ENCODE data around the gene HJURP. TPM values are rescaled to one million over a fixed set of nuclear protein-coding genes. Genes with fewer than 3 reads are reported as not detected.

The HJURP gene
- polyA plus RNA-seq, 5 donors: 15.4 to 48.8 (median 28.9) TPM

GRCh38 chr2:233816334-233816733 is 38.0 kb downstream of the HJURP start:
- DNase-seq: no peak

- no peak for DNase-seq
Measured at GRCh38 chr2:233815861-233816260, 38.5 kb downstream of the HJURP start.

GRCh38 chr2:233814056-233814835 is 40.1 kb downstream of the HJURP start:
- DNase-seq: no peak

- DNase-seq: no peak
Measured at GRCh38 chr2:233813236-233814055, 40.9 kb downstream of the HJURP start.

- no peak for DNase-seq
Measured at GRCh38 chr2:233811732-233812131, 42.6 kb downstream of the HJURP start.

- no peak for DNase-seq
Measured at GRCh38 chr2:233811087-233811486, 43.2 kb downstream of the HJURP start.

GRCh38 chr2:233810385-233810784 is 44.0 kb downstream of the HJURP start:
- no peak for DNase-seq

- DNase-seq: no peak
Measured at GRCh38 chr2:233807966-233808935, 46.1 kb downstream of the HJURP start.

- no peak for DNase-seq
Measured at GRCh38 chr2:233807215-233807865, 47.0 kb downstream of the HJURP start.

GRCh38 chr2:233803994-233804393 is 50.3 kb downstream of the HJURP start:
- no peak for DNase-seq

GRCh38 chr2:233803292-233803911 is 50.9 kb downstream of the HJURP start:
- DNase-seq: no peak

- DNase-seq: no peak
Measured at GRCh38 chr2:233802132-233802815, 52.1 kb downstream of the HJURP start.

- DNase-seq: no peak
Measured at GRCh38 chr2:233801357-233802131, 52.8 kb downstream of the HJURP start.

GRCh38 chr2:233800208-233800607 is 54.1 kb downstream of the HJURP start:
- no peak for DNase-seq

- DNase-seq: no peak
Measured at GRCh38 chr2:233799716-233800115, 54.6 kb downstream of the HJURP start.

- DNase-seq: no peak
Measured at GRCh38 chr2:233799087-233799665, 55.2 kb downstream of the HJURP start.

- no peak for DNase-seq
Measured at GRCh38 chr2:233798335-233799086, 55.8 kb downstream of the HJURP start.

- no peak for DNase-seq
Measured at GRCh38 chr2:233796254-233796653, 58.1 kb downstream of the HJURP start.

All from right lung (tissue), 5 donors.